Endothelial cell (in vitro differentiated cells): ENCODE measurements around the gene SCPEP1. TPM values are rescaled to one million over a fixed set of nuclear protein-coding genes. Genes with fewer than 3 reads are reported as not detected.

Experiments used
- DNase-seq: peaks from one replicate; pipeline ENCODE4 v3.0.0; 2021; ENCODE audit warnings: low spot score
- H3K27ac Mint-ChIP-seq: one replicate; pipeline ENCODE4 v1.8.0; 2021; ENCODE audit warnings: mixed read lengths, inconsistent platforms; ENCODE audit not compliant: unreplicated experiment
- H3K27me3 Mint-ChIP-seq: one replicate; pipeline ENCODE4 v1.8.0; 2021; ENCODE audit warnings: mild to moderate bottlenecking, moderate library complexity, mixed read lengths, inconsistent platforms; ENCODE audit not compliant: unreplicated experiment
- H3K36me3 Mint-ChIP-seq: one replicate; pipeline ENCODE4 v1.8.0; 2021; ENCODE audit warnings: mild to moderate bottlenecking, low read depth, mixed read lengths, inconsistent platforms; ENCODE audit not compliant: unreplicated experiment
- H3K4me1 Mint-ChIP-seq: one replicate; pipeline ENCODE4 v1.8.0; 2021; ENCODE audit warnings: mild to moderate bottlenecking, mixed read lengths, inconsistent platforms; ENCODE audit not compliant: unreplicated experiment
- H3K4me3 Mint-ChIP-seq: one replicate; pipeline ENCODE4 v1.8.0; 2021; ENCODE audit warnings: mild to moderate bottlenecking, mixed read lengths, inconsistent platforms; ENCODE audit not compliant: unreplicated experiment
- H3K9me3 Mint-ChIP-seq: one replicate; pipeline ENCODE4 v1.8.0; 2021; ENCODE audit warnings: mixed read lengths, inconsistent platforms; ENCODE audit not compliant: unreplicated experiment
- CTCF ChIP-seq: fragments of 200-600 bp; sonication (generic); IDR thresholded peaks from one replicate; pipeline ENCODE4 v1.5.0; 2021; ENCODE audit warnings: antibody characterized with exemption; ENCODE audit not compliant: unreplicated experiment
- total RNA-seq: library from RNA; stranded (reverse); fragmentation: NEBNext Ultra II Directional; extraction: Animal tissue kit (Norgen Biotek cat#: 25700); gene quantifications from one replicate; pipeline ENCODE4 v1.2.1, GENCODE V29; 2021; ENCODE audit not compliant: unreplicated experiment

Gene SCPEP1
- total RNA-seq, 1 donor from 2014 or later: 29.8 TPM

- Mint-ChIP-seq H3K4me3 (no peak overlapping the region), H3K4me1 (no peaks in the 10 kb centered on the region), H3K36me3 (peaks cover 4% of the 10 kb centered on the region), H3K9me3 (no peaks in the 10 kb centered on the region), H3K27ac (no peak overlapping the region), H3K27me3 (no peaks in the 10 kb centered on the region)
- no peak for TF ChIP-seq CTCF
- no peak for DNase-seq
Observed at GRCh38 chr17:56966338-56966737, 11.6 kb upstream of the SCPEP1 start.

GRCh38 chr17:56970974-56971373, 7.0 kb upstream of the SCPEP1 start:
- Mint-ChIP-seq H3K27ac (no peak overlapping the region), H3K4me1 (no peaks in the 10 kb centered on the region), H3K4me3 (no peak overlapping the region), H3K27me3 (no peaks in the 10 kb centered on the region), H3K36me3 (peaks cover 4% of the 10 kb centered on the region), H3K9me3 (no peaks in the 10 kb centered on the region)
- no peak for TF ChIP-seq CTCF
- no peak for DNase-seq

DNA sequence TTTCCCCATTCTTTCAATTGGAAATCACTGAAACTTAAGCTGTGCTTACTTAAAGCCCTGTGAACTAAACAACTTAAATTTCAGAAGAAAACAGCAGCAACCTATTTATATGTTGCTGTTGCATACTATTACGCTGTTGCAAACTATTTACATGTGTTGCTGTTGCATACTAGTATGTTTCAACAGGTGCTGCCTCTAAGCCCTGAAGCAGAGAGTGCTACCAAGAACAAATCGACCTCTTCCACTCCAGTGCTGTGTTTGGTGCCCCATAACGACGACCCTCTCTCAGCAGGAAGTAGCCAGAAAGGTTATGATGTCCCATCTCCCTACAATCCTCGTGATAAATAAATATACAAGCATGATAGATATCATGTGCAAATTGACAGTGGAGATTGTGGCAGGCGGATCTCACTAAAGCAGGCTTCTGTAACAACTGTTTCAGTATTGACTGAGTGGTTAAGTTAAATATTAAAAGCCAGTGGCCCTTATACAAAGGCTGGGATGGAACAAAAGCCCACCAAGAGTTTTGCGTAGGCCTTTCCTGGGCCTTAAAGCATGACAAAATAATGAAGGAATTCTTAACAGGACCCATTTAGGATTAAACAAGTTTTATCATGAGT, 5.7 kb upstream of the SCPEP1 start:
- Mint-ChIP-seq H3K27ac (no peak overlapping the region), H3K27me3 (no peaks in the 10 kb centered on the region), H3K9me3 (no peaks in the 10 kb centered on the region), H3K4me3 (no peak overlapping the region), H3K4me1 (no peaks in the 10 kb centered on the region), H3K36me3 (peaks cover 4% of the 10 kb centered on the region)
- TF ChIP-seq CTCF: no peak
- no peak for DNase-seq

DNA sequence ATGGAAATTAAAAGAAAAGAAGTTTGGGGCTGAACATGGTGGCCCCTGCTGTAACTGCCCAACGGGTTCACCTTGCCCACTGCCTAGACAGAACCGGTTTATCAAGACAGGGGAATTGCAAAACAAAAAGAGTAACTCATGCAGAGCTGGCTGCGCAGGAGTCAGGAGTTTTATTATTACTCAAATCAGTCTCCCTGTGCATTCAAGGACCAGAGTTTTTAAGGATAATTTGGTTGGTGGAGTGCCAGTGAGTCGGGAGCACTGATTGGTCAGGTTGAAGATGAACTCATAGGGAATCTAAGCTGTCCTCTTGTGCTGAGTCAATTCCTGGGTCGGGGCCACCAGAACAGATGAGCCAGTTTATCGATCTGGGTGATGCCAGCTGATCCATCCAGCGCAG, 4.4 kb upstream of the SCPEP1 start:
- H3K4me1 Mint-ChIP-seq: peaks cover 4% of the 10 kb centered on the region
- no peak overlapping the region for H3K4me3 Mint-ChIP-seq
- no peak for DNase-seq
- H3K36me3 Mint-ChIP-seq: peaks cover 4% of the 10 kb centered on the region
- no peaks in the 10 kb centered on the region for H3K27me3 Mint-ChIP-seq
- no peak for TF ChIP-seq CTCF
- no peak overlapping the region for H3K27ac Mint-ChIP-seq
- no peaks in the 10 kb centered on the region for H3K9me3 Mint-ChIP-seq

- Mint-ChIP-seq H3K36me3 (peaks cover 4% of the 10 kb centered on the region), H3K9me3 (no peaks in the 10 kb centered on the region), H3K27me3 (no peaks in the 10 kb centered on the region), H3K4me3 (no peak overlapping the region), H3K27ac (no peak overlapping the region), H3K4me1 (peaks cover 9% of the 10 kb centered on the region)
- no peak for TF ChIP-seq CTCF
- DNase-seq: no peak
Observed at GRCh38 chr17:56974055-56974454, 3.9 kb upstream of the SCPEP1 start.
